ENCODE data around the gene GATAD2A.

GATAD2A gene

DNA sequence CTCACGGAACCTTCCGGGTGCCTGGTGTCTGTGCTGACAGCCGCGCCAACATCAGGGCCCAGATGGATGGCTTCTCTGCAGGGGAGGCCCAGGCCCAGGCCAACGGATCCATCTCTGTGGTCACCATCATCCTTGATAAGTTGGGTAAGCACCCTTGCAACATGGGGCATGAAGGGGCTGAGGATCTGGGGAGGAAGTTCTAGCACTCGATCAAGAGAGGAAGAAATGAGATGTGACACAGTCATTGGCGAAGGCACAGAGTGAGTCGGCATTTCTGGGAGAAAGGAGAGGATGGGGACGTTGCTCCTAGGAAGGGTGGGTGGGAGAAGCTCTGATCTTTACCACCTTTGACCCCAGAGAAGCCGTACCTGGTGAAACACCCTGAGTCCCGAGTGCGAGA is 137.0 kb downstream of the GATAD2A start:
- no peak for TF ChIP-seq EZH2phosphoT487 (IDR thresholded peaks at IDR 0.05; ENCODE audit: borderline replicate concordance)
- TF ChIP-seq, protein P1, sequence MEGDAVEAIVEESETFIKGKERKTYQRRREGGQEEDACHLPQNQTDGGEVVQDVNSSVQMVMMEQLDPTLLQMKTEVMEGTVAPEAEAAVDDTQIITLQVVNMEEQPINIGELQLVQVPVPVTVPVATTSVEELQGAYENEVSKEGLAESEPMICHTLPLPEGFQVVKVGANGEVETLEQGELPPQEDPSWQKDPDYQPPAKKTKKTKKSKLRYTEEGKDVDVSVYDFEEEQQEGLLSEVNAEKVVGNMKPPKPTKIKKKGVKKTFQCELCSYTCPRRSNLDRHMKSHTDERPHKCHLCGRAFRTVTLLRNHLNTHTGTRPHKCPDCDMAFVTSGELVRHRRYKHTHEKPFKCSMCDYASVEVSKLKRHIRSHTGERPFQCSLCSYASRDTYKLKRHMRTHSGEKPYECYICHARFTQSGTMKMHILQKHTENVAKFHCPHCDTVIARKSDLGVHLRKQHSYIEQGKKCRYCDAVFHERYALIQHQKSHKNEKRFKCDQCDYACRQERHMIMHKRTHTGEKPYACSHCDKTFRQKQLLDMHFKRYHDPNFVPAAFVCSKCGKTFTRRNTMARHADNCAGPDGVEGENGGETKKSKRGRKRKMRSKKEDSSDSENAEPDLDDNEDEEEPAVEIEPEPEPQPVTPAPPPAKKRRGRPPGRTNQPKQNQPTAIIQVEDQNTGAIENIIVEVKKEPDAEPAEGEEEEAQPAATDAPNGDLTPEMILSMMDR (conservative IDR thresholded peaks at IDR 0.05; ENCODE audit: low read length) = no peak
- H3K9ac ChIP-seq (ENCODE audit: low read depth, low read length, poor library complexity, severe bottlenecking) = no peak overlapping the region
- H3K9me2 ChIP-seq (replicated peaks; ENCODE audit: low read depth, low read length) = no peaks in the 10 kb centered on the region
- H3K79me2 ChIP-seq (ENCODE audit: insufficient read depth, low read length) = no peaks in the 10 kb centered on the region
- H3K4me2 ChIP-seq (ENCODE audit: low read depth, low read length, poor library complexity, severe bottlenecking) = no peak overlapping the region
- H2AFZ ChIP-seq (ENCODE audit: low read length) = no peak overlapping the region
- no peaks in the 10 kb centered on the region for H3K9me3 ChIP-seq (ENCODE audit: insufficient read depth, low read depth, low read length)
- no peak overlapping the region for H3K4me3 ChIP-seq (ENCODE audit: low read length, poor library complexity, severe bottlenecking)
- H4K20me1 ChIP-seq (ENCODE audit: insufficient read depth, low read length, poor library complexity, severe bottlenecking) = no peaks in the 10 kb centered on the region
- no peaks in the 10 kb centered on the region for H3K27me3 ChIP-seq (ENCODE audit: insufficient read depth, low read length, poor library complexity, severe bottlenecking)
- H3F3A ChIP-seq (ENCODE audit: low read depth) = no peaks in the 10 kb centered on the region
- no peaks in the 10 kb centered on the region for H3K36me3 ChIP-seq (ENCODE audit: insufficient read depth, low read length)
- no peaks in the 10 kb centered on the region for H3K4me1 ChIP-seq (ENCODE audit: insufficient read depth, low read length, poor library complexity, severe bottlenecking)

DNA sequence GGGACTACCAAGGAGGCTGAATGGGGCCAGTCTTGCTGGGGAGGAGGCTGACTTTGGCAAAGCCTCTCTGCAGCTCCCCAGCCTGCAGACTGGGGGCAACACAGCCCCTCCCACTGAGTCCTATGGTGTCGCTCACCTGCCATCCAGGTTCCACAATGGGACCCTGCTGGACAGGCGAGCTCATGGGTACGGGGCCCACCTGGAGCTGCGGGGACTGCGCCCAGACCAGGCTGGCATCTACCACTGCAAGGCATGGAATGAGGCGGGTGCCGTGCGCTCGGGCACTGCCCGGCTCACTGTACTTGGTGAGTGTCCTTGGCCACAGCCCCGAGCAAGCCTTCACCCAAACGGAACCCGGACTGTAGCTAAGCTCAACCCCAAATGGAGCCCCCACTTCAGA is 137.6 kb downstream of the GATAD2A start:
- Histone ChIP-seq H3K36me3 (ENCODE audit: insufficient read depth, low read length) (no peaks in the 10 kb centered on the region), H3K4me1 (ENCODE audit: insufficient read depth, low read length, poor library complexity, severe bottlenecking) (no peaks in the 10 kb centered on the region), H3K9ac (ENCODE audit: low read depth, low read length, poor library complexity, severe bottlenecking) (no peak overlapping the region), H4K20me1 (ENCODE audit: insufficient read depth, low read length, poor library complexity, severe bottlenecking) (no peaks in the 10 kb centered on the region), H3K4me2 (ENCODE audit: low read depth, low read length, poor library complexity, severe bottlenecking) (no peak overlapping the region), H3K79me2 (ENCODE audit: insufficient read depth, low read length) (no peaks in the 10 kb centered on the region), H3K9me2 (replicated peaks; ENCODE audit: low read depth, low read length) (no peaks in the 10 kb centered on the region), H3K27me3 (ENCODE audit: insufficient read depth, low read length, poor library complexity, severe bottlenecking) (no peaks in the 10 kb centered on the region), H3F3A (ENCODE audit: low read depth) (no peaks in the 10 kb centered on the region), H2AFZ (ENCODE audit: low read length) (no peak overlapping the region), H3K4me3 (ENCODE audit: low read length, poor library complexity, severe bottlenecking) (no peak overlapping the region), H3K9me3 (ENCODE audit: insufficient read depth, low read depth, low read length) (no peaks in the 10 kb centered on the region)
- TF ChIP-seq, protein P1 (conservative IDR thresholded peaks at IDR 0.05; ENCODE audit: low read length) = no peak
- no peak for TF ChIP-seq EZH2phosphoT487 (IDR thresholded peaks at IDR 0.05; ENCODE audit: borderline replicate concordance)

DNA sequence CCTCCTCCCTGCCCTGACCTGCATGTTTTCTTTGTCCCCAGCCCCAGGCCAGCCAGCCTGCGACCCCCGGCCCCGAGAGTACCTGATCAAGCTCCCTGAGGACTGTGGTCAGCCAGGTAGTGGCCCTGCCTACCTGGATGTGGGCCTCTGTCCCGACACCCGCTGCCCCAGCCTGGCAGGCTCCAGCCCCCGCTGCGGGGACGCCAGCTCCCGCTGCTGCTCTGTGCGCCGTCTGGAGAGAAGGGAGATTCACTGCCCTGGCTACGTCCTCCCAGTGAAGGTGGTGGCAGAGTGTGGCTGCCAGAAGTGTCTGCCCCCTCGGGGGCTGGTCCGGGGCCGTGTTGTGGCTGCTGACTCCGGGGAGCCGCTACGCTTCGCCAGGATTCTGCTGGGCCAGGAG is 138.2 kb downstream of the GATAD2A start:
- Histone ChIP-seq H3K79me2 (ENCODE audit: insufficient read depth, low read length) (no peaks in the 10 kb centered on the region), H3K4me3 (ENCODE audit: low read length, poor library complexity, severe bottlenecking) (no peak overlapping the region), H3F3A (ENCODE audit: low read depth) (no peaks in the 10 kb centered on the region), H2AFZ (ENCODE audit: low read length) (no peak overlapping the region), H3K36me3 (ENCODE audit: insufficient read depth, low read length) (no peaks in the 10 kb centered on the region), H4K20me1 (ENCODE audit: insufficient read depth, low read length, poor library complexity, severe bottlenecking) (no peaks in the 10 kb centered on the region), H3K4me2 (ENCODE audit: low read depth, low read length, poor library complexity, severe bottlenecking) (no peak overlapping the region), H3K9me2 (replicated peaks; ENCODE audit: low read depth, low read length) (no peaks in the 10 kb centered on the region), H3K4me1 (ENCODE audit: insufficient read depth, low read length, poor library complexity, severe bottlenecking) (no peaks in the 10 kb centered on the region), H3K9ac (ENCODE audit: low read depth, low read length, poor library complexity, severe bottlenecking) (no peak overlapping the region), H3K27me3 (ENCODE audit: insufficient read depth, low read length, poor library complexity, severe bottlenecking) (no peaks in the 10 kb centered on the region), H3K9me3 (ENCODE audit: insufficient read depth, low read depth, low read length) (no peaks in the 10 kb centered on the region)
- TF ChIP-seq, protein P1 (conservative IDR thresholded peaks at IDR 0.05; ENCODE audit: low read length) = no peak
- no peak for TF ChIP-seq EZH2phosphoT487 (IDR thresholded peaks at IDR 0.05; ENCODE audit: borderline replicate concordance)

Data from Loucy (cell line).